NCI-H345 treated with DMSO at 0.1 percent for 48 hours (cell line): ENCODE results near the gene KCP.
"Not testable (repeated sequence)": the region's sequence is repeated elsewhere in the genome, so short reads cannot be mapped to it uniquely, and the experiment has no call there.

ENCODE experiments used
- DNase-seq: peaks from one replicate; lab custom pipeline; 2025; ENCODE audit not compliant: unreplicated experiment; lab: John Stamatoyannopoulos, UW

Gene KCP

DNA sequence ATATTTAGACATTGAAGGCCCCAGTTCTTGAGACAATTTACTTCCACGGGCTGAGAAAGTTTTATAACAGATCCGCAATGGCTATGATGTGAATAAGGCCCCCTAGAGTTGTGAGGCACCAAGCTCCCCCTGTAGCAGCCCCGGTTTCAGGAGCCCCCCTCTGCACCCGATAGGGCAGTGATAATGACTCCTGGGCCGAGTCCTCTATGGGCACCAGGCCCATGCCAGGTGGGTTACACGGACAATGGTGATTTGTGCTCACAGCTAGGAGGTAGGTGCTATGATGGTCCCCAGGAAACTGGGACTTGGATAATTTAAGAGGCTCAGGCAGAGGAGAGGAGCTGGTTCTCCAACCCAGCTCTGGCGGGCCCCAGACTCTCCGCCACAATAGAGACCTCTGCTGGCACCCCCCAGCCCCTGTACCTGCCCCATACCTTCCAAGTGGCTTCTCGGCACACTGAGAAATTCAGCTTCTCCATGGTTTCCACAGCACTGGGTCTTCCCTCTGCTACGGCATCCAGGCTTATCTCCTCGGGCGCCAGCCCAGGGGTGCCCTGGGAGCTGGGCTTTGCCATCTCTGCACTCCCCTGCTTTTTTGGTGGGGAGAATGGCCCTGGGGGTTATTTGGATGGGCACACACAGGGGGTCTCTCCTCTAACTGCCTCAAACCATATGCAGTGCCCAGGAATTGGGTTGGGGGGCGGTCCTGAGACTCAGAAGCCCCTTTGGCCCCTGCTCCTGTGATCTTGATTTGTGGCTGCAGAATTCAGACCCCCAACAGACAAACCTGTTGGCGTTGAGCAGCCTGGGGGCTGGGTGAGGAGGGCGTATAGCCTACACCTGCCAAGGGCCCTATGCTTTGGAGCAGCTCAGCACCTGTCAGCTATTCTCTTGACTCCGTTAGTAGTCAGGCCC, 12.2 kb upstream of the KCP start:
- no peak for DNase-seq

DNA sequence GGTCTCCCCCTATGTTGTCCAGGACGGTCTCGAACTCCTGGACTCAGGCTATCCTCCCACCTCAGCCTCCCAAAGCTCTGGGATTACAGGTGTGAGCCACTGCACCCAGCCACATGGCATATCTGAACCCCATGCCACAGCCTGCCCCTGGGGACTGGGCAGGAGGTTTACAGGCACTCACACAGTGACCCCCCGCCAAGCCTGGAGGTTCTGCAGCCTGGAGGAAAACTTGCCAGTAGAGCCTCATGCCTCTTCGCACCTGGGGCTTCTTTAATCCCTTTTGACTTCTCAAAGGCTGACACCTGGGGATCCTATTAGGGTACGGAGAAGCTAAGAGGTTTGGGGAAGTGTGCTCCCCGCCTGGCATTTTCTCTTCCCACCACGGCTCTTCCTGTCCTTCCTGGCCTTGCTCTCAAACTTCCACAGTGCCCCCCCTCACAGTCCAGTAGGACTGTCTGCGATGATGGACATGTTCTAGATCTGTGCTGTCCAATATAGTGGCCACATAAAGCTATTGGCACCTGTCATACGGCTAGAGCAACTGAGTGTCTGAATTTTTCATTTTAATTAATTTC, 11.4 kb upstream of the KCP start:
- no peak for DNase-seq

GRCh38 chr7:128920913-128921582, 10.5 kb upstream of the KCP start:
- DNase-seq: no peak

DNA sequence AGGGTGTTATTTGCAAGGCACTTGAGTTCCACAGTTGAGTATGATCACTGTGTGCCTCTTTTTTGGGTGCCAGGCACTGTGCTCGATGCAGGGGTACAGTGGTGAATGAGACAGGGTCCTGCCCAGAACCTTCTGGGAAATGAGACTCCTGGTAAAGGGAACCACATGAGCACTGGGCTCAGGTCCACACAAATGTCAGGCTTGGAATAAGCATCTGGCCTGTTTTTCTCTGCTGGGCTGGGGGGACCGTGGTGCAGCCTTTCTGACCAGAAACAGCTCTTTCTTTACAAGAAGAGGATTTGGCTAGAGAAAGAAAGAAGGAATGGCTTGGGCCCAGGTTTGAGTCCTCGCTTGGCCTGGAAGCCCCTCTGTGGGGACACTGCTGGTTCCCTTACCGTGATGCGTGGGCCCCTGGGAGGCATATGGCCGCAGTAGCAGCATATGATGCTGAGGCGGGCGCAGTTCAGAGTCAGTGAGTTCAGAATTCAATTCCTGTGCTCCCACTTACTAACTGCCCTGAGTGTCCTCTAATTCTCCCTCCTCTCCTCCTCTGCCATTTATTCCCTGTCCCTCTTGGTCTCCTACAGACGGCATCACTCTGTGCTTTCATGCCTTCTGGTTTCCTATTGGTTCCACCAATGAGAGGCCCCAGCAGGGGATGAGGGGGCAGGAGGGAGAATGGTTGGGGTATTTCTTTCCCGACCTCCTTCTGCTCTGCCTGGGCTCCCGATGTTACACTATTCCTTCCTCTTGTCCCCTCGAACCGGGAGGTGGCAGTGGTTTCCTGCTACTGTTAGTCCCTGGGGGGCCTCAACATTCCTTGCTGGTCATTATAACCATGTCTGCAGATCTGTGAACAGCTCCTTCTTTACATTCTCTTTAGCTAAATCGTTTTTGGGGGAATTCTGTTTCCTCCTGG, 9.6 kb upstream of the KCP start:
- no peak for DNase-seq

DNA sequence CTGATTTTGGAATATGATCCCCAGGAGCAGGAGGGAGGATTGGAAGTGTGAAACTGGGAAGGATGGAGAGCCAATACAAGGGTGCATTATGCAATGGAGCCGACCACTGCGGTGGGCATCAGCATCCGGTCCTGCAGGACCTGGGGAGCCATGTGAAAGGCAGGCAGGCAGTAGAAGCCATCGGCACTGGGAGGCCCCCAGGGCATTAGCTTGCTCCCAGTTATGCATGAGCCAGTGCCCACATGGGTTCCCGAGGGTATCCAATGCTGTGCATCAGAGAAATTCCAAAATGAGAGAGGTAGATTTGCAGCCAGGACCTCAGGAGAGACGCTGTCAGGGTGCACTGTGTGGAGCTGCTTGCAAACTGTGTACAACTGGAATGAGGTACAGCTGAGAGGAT, 8.7 kb upstream of the KCP start:
- DNase-seq: no peak

DNA sequence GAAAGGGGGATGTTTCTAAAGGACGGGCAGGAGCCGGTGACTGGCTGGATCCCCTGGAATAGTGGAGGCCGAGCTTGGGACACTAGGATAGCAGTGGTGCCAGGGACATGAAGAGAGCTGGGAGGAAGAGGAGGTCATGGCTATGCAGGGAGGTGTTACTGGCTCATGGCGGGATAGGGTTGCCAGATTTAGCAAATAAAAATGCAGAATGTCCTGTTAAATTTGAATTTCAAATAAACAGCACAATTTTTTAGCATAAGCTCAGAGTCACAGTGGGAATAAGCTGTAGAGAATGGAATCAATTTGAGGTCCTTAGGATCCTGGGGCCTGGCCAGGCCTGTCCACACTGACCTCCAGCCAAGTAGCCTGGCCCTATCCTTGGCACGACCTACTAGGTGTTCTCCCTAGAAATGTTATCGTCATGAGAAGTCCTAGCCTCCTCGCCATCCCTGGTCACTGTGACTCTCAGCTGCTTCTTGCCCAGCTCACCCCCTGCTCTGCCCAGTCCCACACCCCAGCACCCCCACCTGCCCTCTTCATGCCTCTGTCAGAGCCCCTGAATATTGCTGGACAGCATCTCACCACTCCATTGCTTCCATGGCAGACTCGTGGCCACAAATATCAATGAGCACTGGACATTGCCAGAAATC, 7.6 kb upstream of the KCP start:
- no peak for DNase-seq

GRCh38 chr7:128917122-128917521, 6.6 kb upstream of the KCP start:
- no peak for DNase-seq

DNA sequence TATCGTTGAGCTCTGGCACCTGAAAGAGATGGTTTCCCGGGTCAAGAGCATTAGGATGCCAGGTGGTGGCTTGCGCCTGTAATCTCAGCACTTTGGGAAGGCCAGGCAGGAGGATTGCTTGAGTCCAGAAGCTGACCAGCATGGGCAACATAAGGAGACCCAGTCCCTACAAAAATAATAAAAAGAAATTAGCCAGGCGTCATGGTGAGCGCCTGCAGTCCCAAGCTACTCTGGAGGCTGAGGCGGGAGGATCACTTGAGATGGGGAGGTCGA, 6.1 kb upstream of the KCP start:
- DNase-seq: no peak

GRCh38 chr7:128915841-128916642, 5.5 kb upstream of the KCP start:
- no peak for DNase-seq

- no peak for DNase-seq
These were observed 4.8 kb upstream of the KCP start for GRCh38 chr7:128915271-128915819.

DNA sequence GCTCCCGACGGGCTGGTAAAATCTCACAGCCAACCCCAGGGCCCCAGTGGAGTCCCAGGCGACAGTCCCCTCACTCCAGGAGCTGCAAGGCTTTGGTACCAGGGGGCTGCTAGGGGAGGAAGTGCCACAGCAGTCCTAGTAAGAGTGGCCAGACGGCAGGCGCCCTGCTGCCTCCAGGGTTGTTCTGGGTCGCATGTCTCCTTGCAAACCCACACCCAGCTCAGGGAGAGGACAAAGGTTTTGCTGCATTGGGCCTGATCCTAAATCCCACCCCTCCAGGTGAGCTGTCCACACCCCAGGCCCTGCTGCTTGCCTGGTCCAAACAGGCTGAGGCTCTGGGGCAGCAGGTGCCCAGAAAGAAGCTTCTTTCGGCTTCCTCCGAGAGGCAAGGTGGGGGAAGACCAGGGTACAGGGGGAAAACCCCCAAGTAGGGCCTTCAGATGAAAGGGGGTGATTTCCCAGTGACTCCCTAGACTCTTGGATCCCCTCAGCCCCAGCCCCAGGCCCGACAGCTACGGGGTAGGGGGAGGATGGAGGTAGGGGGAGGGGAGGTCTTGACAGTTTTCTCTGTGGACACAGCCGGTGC, 4.2 kb upstream of the KCP start:
- no peak for DNase-seq

DNA sequence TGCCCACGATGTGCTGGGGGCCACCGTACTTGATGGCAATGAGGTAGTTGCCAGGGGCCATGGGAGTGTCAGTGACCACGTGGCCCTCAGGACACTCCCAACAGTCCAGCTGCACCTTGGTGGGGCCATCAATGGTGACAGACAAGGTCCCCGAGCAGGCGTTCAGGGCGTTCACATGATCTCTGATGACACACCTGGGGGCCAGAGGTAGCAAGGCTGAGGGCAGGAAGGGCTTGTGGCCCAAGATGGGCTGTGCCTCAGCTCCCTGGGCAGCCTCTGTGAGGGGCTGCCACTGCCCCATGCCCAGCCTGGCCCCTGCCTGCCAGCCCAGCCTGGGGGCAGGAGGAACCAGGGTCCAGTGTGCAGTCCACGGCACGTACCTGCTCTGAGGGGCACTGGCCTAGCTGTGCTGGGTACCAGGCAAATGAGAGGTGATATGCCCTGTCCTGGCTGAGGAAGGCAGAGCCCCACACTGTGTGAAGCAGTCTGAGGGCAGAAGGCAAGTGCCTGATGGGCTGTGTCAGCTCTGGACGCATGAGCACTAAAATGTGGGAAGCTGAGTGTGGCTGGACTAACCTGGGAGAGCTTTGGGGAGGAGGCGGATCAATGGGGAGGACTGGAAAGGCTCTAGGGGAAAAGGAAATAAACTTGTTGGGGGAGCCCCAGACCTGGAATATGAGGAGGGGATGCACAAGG, 3.5 kb upstream of the KCP start:
- no peak for DNase-seq

GRCh38 chr7:128912709-128913495, 2.4 kb upstream of the KCP start:
- DNase-seq: not testable (repeated sequence)

- no peak for DNase-seq
These were observed 1.8 kb upstream of the KCP start for GRCh38 chr7:128912281-128912680.

DNA sequence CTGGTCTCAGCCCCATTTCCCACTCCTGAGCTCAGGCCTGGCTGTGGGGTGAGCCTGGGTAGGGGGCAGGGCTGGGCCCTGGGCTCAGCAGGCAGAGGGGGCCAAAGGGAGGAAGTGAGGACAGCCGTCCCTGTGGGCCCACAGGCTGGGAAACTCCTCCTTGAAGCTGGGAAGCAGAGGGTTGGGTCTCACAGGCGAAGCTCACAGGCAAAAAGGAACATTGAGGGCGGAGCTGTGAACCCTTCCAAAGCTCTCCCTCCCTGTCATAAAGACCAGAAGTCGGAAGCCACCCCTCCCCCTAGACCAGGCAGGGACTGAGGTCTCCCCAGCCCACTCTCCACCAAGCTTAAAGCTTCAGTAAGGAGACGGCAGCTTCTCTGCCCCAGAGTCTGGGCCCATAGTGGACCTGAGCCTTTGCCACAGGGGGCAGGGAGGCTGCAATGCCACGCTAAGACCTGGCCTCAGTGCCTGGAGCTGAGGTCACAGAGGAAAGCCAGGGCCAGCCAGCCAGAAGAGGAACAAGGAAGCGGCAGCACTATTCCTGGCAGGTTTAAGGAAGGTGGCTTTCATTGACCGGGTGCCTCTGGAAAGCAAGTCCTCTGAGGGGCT, 1.0 kb upstream of the KCP start:
- DNase-seq: no peak

DNA sequence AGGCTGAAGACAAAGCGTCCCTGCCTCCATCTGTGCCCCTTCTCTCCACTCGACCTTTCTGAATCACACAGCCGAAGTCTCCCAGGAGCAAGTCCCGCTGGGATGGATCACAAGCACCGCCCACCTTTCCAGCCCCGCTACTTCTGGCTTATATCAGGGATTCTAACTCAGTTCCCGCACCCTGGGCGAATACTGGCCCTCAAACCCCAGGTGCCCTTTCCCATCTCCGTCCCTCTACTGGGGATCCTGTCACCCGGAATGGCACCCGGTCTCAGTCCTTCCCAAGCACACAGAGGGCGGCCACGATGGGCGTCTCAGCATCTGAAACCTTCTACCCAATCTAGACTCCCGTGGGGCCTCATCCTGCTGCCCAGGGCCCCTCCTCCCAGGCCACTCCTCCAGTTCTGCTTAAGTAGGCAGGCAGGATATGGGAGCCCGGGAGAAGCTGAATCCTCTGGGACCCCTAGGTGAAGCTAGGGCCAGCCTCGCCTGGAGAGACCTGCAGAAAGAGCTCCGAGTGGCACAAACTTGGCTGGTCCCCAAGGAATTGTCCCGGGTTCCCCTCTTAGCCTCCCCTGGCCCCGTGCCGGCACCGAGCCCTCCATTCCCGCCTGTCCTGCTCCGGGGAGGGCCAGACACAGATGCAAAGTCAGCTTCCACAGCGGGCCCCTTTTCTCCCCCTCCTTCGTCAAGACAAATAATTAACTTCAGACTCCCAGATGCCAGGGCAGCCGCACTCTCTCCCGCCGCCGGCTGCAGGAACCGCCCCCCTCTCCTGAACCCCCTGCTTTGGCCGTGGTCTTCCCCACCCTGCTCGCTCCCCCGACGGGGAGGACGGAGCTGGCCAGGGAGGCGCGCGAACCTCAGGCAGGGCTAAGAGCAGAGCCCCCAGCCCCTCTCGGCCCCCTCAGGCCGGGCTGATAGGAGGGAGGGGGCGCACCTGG, 612 bp downstream of the KCP start:
- DNase-seq: no peak
